GM12892 (cell line): ENCODE results near the gene RAB14.
"Not testable (repeated sequence)": the region's sequence is repeated elsewhere in the genome, so short reads cannot be mapped to it uniquely, and the experiment has no call there.

Experiments used
- DNase-seq: peaks from one replicate; pipeline ENCODE4 v3.0.0; 2011; ENCODE audit not compliant: insufficient read length
- FAIRE-seq: peaks from 2 replicates; lab custom pipeline; 2011; peaks lifted over from hg19 to GRCh38; lab: Jason Lieb, UNC
- POLR2A ChIP-seq: IDR thresholded peaks from 2 replicates; pipeline ENCODE4 v1.6.1; 2011; ENCODE audit warnings: low read depth, low read length, control low read depth
- POLR2AphosphoS5 ChIP-seq: IDR thresholded peaks from 2 replicates; pipeline ENCODE4 v1.6.1; 2011; ENCODE audit warnings: low read depth, low read length, control low read depth
- TAF1 ChIP-seq: IDR thresholded peaks from 2 replicates; pipeline ENCODE4 v1.6.1; 2011; ENCODE audit warnings: low read depth, mild to moderate bottlenecking, control low read depth, low read length, borderline replicate concordance

Gene RAB14

GRCh38 chr9:121141706-121142105 lies 60.0 kb downstream of the RAB14 start:
- DNase-seq (no peak), FAIRE-seq (no peak)
- TF ChIP-seq POLR2AphosphoS5: no peak
- no peak for TF ChIP-seq POLR2A
- no peak for TF ChIP-seq TAF1

GRCh38 chr9:121141306-121141705 lies 60.4 kb downstream of the RAB14 start:
- no peak for TF ChIP-seq POLR2AphosphoS5
- TF ChIP-seq POLR2A: no peak
- no peak for TF ChIP-seq TAF1
- FAIRE-seq: no peak
- no peak for DNase-seq

- DNase-seq (no peak), FAIRE-seq (no peak)
- no peak for TF ChIP-seq TAF1
- TF ChIP-seq POLR2AphosphoS5: no peak
- TF ChIP-seq POLR2A: no peak
These were observed 61.5 kb downstream of the RAB14 start for GRCh38 chr9:121140162-121140561.

- no peak for DNase-seq
- FAIRE-seq: no peak
- TF ChIP-seq POLR2A (no peak), TAF1 (no peak), POLR2AphosphoS5 (no peak)
These were observed 62.7 kb downstream of the RAB14 start for GRCh38 chr9:121138973-121139372.

GRCh38 chr9:121138561-121138960 lies 63.1 kb downstream of the RAB14 start:
- FAIRE-seq: no peak

GRCh38 chr9:121135642-121136041 lies 66.0 kb downstream of the RAB14 start:
- FAIRE-seq: no peak
- no peak for TF ChIP-seq POLR2AphosphoS5
- no peak for TF ChIP-seq TAF1
- no peak for TF ChIP-seq POLR2A
- DNase-seq: no peak

More at GRCh38 chr9:121138561-121138960, 63.1 kb downstream of the RAB14 start:
- TF ChIP-seq TAF1 (no peak), POLR2AphosphoS5 (no peak), POLR2A (no peak)
- no peak for DNase-seq

- no peak for DNase-seq
- no peak for FAIRE-seq
- TF ChIP-seq POLR2AphosphoS5: no peak
- no peak for TF ChIP-seq TAF1
- no peak for TF ChIP-seq POLR2A
These were observed 68.4 kb downstream of the RAB14 start for GRCh38 chr9:121133104-121133816.

GRCh38 chr9:121129384-121129783 lies 72.3 kb downstream of the RAB14 start:
- not testable (repeated sequence) for FAIRE-seq, DNase-seq
